Gastroesophageal sphincter (tissue), 3 donors: ENCODE results near the gene CD8B.
"Not testable (repeated sequence)": the region's sequence is repeated elsewhere in the genome, so short reads cannot be mapped to it uniquely, and the experiment has no call there.

Experiments
- CTCF ChIP-seq, 4 experiments: fragments of 200-600 bp in 2 of 4; fragments of 450-650 bp in 2 of 4; sonication (generic) in 1 of 4; IDR thresholded peaks; one replicate each; pipeline ENCODE4 v1.5.1; 2017 to 2019; ENCODE audit warnings: antibody characterized with exemption in 4 of 4, mild to moderate bottlenecking in 2 of 4, moderate library complexity in 2 of 4
- POLR2AphosphoS5 ChIP-seq: sonication (generic); formaldehyde crosslinking; IDR thresholded peaks from one replicate; pipeline ENCODE4 v1.6.1; 2017; ENCODE audit warnings: antibody characterized with exemption

- not testable (repeated sequence) for TF ChIP-seq CTCF (IDR thresholded peaks at IDR 0.05); POLR2AphosphoS5
Observed at GRCh38 chr2:86851581-86851980, 10.1 kb downstream of the CD8B start.
